ENCODE measurements around the gene SMIM8. TPM values are rescaled to one million over a fixed set of nuclear protein-coding genes. Genes with fewer than 3 reads are reported as not detected.

SMIM8 gene
- total and polyA plus RNA-seq, 2 experiments from 2014 or later: 6.5 to 9.5 TPM

GRCh38 chr6:87364602-87365252 is 42.3 kb downstream of the SMIM8 start:
- Histone ChIP-seq H3K27ac (no peak overlapping the region), H3K4me3 (no peak overlapping the region), H3K79me2 (no peaks in the 10 kb centered on the region), H4K20me1 (ENCODE audit: insufficient read depth, poor library complexity, severe bottlenecking) (no peaks in the 10 kb centered on the region), H3K4me2 (no peak overlapping the region), H3K27me3 (no peaks in the 10 kb centered on the region), H3K36me3 (replicated peaks; ENCODE audit: insufficient read depth, low read depth) (no peaks in the 10 kb centered on the region), H2AFZ (no peak overlapping the region), H3K4me1 (ENCODE audit: insufficient read depth) (no peaks in the 10 kb centered on the region), H3K9me2 (replicated peaks; ENCODE audit: insufficient read depth) (no peaks in the 10 kb centered on the region), H3K9me3 (ENCODE audit: low read depth) (no peaks in the 10 kb centered on the region)
- 93% methylated on average over 5 of the region's 5 CpGs for WGBS (ENCODE audit: low lambda C conversion rate, missing lambda C conversion rate)
- no peak for DNase-seq (ENCODE audit: low spot score)
- TF ChIP-seq, protein P1, sequence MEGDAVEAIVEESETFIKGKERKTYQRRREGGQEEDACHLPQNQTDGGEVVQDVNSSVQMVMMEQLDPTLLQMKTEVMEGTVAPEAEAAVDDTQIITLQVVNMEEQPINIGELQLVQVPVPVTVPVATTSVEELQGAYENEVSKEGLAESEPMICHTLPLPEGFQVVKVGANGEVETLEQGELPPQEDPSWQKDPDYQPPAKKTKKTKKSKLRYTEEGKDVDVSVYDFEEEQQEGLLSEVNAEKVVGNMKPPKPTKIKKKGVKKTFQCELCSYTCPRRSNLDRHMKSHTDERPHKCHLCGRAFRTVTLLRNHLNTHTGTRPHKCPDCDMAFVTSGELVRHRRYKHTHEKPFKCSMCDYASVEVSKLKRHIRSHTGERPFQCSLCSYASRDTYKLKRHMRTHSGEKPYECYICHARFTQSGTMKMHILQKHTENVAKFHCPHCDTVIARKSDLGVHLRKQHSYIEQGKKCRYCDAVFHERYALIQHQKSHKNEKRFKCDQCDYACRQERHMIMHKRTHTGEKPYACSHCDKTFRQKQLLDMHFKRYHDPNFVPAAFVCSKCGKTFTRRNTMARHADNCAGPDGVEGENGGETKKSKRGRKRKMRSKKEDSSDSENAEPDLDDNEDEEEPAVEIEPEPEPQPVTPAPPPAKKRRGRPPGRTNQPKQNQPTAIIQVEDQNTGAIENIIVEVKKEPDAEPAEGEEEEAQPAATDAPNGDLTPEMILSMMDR (IDR thresholded peaks at IDR 0.05; ENCODE audit: poor library complexity): no peak
- TF ChIP-seq EZH2phosphoT487 (IDR thresholded peaks at IDR 0.05; ENCODE audit: low read depth, severe bottlenecking, unreplicated experiment): no peak

- H3K4me3 ChIP-seq: no peak overlapping the region
- no peaks in the 10 kb centered on the region for H3K9me2 ChIP-seq (replicated peaks; ENCODE audit: insufficient read depth)
- no peaks in the 10 kb centered on the region for H3K4me1 ChIP-seq (ENCODE audit: insufficient read depth)
- no peaks in the 10 kb centered on the region for H4K20me1 ChIP-seq (ENCODE audit: insufficient read depth, poor library complexity, severe bottlenecking)
- no peaks in the 10 kb centered on the region for H3K79me2 ChIP-seq
- H3K27me3 ChIP-seq: no peaks in the 10 kb centered on the region
- H3K27ac ChIP-seq: no peak overlapping the region
- TF ChIP-seq EZH2phosphoT487 (IDR thresholded peaks at IDR 0.05; ENCODE audit: low read depth, severe bottlenecking, unreplicated experiment) (no peak), EZH2 (IDR thresholded peaks at IDR 0.05; ENCODE audit: borderline replicate concordance) (no peak)
- TF ChIP-seq, protein P1 (IDR thresholded peaks at IDR 0.05; ENCODE audit: poor library complexity): no peak
- no peaks in the 10 kb centered on the region for H3K36me3 ChIP-seq (replicated peaks; ENCODE audit: insufficient read depth, low read depth)
- WGBS (ENCODE audit: low lambda C conversion rate, missing lambda C conversion rate): 90% methylated on average over 4 of the region's 4 CpGs
- DNase-seq (ENCODE audit: low spot score): no peak
- H3K4me2 ChIP-seq: no peak overlapping the region
- no peak overlapping the region for H2AFZ ChIP-seq
- no peaks in the 10 kb centered on the region for H3K9me3 ChIP-seq (ENCODE audit: low read depth)
These were observed 43.9 kb downstream of the SMIM8 start for GRCh38 chr6:87366072-87366827.

DNA sequence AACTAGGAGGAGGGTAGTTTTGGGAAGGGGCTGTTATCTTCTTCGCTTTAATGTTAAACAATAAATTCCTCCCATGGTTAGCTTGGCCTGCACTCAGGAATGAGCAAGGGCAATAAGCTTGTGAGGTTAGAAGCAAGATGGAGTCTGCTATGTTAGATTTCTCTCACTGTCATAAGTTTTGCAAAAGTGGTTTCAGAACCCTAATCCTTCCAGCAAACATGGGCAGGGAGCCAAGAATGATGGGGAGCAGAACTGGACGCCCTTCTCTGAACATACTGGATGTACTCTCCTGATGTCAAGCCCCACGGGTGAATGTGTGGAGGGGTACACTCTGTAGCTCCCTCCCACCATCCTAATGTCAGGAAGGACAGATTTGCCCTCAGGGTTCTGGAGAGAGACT is 44.5 kb downstream of the SMIM8 start:
- H3K9me3 ChIP-seq (ENCODE audit: low read depth): no peaks in the 10 kb centered on the region
- TF ChIP-seq EZH2 (IDR thresholded peaks at IDR 0.05; ENCODE audit: borderline replicate concordance) (no peak), EZH2phosphoT487 (IDR thresholded peaks at IDR 0.05; ENCODE audit: low read depth, severe bottlenecking, unreplicated experiment) (no peak)
- TF ChIP-seq, protein P1 (IDR thresholded peaks at IDR 0.05; ENCODE audit: poor library complexity): no peak

More for the DNA sequence above, 44.5 kb downstream of the SMIM8 start:
- Histone ChIP-seq H3K79me2 (no peaks in the 10 kb centered on the region), H3K4me3 (no peak overlapping the region), H3K4me2 (no peak overlapping the region), H3K27me3 (no peaks in the 10 kb centered on the region), H3K27ac (no peak overlapping the region), H3K4me1 (ENCODE audit: insufficient read depth) (no peaks in the 10 kb centered on the region), H2AFZ (no peak overlapping the region), H3K9me2 (replicated peaks; ENCODE audit: insufficient read depth) (no peaks in the 10 kb centered on the region), H3K36me3 (replicated peaks; ENCODE audit: insufficient read depth, low read depth) (no peaks in the 10 kb centered on the region), H4K20me1 (ENCODE audit: insufficient read depth, poor library complexity, severe bottlenecking) (no peaks in the 10 kb centered on the region)
- WGBS (ENCODE audit: low lambda C conversion rate, missing lambda C conversion rate): 94% methylated on average over 3 of the region's 3 CpGs
- DNase-seq (ENCODE audit: low spot score): no peak

Data from hepatocyte (in vitro differentiated cells).